ENCODE results near the gene SLC8A3. TPM values are rescaled to one million over a fixed set of nuclear protein-coding genes. Genes with fewer than 3 reads are reported as not detected.
A peak's percentile ranks its signal among the peaks of the same experiment; 100 is the strongest.
"Not testable (repeated sequence)": the region's sequence is repeated elsewhere in the genome, so short reads cannot be mapped to it uniquely, and the experiment has no call there.

SLC8A3 gene, protein sequence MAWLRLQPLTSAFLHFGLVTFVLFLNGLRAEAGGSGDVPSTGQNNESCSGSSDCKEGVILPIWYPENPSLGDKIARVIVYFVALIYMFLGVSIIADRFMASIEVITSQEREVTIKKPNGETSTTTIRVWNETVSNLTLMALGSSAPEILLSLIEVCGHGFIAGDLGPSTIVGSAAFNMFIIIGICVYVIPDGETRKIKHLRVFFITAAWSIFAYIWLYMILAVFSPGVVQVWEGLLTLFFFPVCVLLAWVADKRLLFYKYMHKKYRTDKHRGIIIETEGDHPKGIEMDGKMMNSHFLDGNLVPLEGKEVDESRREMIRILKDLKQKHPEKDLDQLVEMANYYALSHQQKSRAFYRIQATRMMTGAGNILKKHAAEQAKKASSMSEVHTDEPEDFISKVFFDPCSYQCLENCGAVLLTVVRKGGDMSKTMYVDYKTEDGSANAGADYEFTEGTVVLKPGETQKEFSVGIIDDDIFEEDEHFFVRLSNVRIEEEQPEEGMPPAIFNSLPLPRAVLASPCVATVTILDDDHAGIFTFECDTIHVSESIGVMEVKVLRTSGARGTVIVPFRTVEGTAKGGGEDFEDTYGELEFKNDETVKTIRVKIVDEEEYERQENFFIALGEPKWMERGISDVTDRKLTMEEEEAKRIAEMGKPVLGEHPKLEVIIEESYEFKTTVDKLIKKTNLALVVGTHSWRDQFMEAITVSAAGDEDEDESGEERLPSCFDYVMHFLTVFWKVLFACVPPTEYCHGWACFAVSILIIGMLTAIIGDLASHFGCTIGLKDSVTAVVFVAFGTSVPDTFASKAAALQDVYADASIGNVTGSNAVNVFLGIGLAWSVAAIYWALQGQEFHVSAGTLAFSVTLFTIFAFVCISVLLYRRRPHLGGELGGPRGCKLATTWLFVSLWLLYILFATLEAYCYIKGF
- total RNA-seq (0.37 TPM), polyA plus RNA-seq (not detected)

DNA sequence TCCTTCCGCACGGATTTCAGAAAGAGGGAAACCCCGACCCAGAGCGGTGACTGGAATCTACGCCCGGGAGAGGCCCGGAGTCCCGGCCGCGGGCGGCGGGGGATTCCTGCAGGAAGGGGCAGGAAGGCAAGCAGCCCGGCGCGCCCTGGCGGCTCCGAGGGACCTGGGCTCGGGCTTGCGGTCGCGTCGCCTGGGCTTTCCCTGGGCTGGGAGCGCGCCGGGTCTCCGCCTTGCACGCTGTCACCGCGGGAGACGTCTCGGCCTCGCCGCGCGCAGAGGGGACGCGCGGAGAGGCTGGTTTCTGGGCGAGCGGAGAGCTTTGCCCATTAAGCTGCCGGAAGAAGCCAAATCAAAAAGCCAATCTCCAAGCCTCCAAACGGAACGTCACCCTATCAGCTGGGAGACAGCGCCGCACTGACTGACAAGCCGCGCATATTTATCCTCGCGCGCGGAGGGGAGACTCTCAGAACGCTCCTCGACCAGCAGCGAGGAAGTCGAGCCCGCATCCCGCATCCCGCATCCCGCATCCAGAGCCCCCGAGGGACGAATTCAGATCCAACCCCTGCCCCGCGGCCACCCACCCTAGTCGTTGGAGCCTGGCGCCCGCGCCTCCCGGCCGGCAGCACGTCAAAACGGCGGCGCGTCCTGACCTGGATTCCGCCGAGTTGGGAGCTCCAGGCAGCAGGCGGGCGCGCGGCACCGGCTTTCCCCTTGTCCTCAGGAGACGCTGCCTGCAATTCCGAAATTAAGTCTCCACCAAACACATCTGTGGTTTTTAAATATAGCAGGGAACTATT is at the start of gene SLC8A3:
Gene SLC8A3 (minus strand): TSS at position 293 of the 797 bp plus-strand sequence. CDS start 20,529 bp downstream, outside the sequence.
- no peak within 1 kb of the TSS for H3K27ac ChIP-seq (ENCODE audit: insufficient read depth, low read length, poor library complexity, severe bottlenecking)
- H3K4me1 ChIP-seq (ENCODE audit: control insufficient read depth, insufficient read depth, low read length, poor library complexity, severe bottlenecking), result peaks cover 25% of the 10 kb centered on the region
- Mint-ChIP-seq H3K27ac (no peak within 1 kb of the TSS), H3K27me3 (peaks cover 57% of the 10 kb centered on the region), H3K4me3 (peak within 1 kb of the TSS; percentile 28 to 80 (median 76)), H3K4me1 (peaks cover 0 to 31% (median 7%) of the 10 kb centered on the region in 4 donors), H3K36me3 (no peaks in the 10 kb centered on the region), H3K9me3 (peaks cover 0 to 2% (median 0%) of the 10 kb centered on the region in 7 donors)
- no peak within 1 kb of the TSS for H3K4me3 ChIP-seq (ENCODE audit: low read depth, low read length)
- H3K27me3 ChIP-seq (ENCODE audit: control insufficient read depth, insufficient read depth, low read length), result peaks cover 36% of the 10 kb centered on the region
- no peak for ATAC-seq (ENCODE audit: low read depth in 2 of 2)
- DNase-seq, result peak in 1 of 3 donors; percentile 8
- H3K36me3 ChIP-seq (ENCODE audit: control insufficient read depth, insufficient read depth, low read length), result no peaks in the 10 kb centered on the region
- H3K9me3 ChIP-seq (ENCODE audit: control insufficient read depth in 2 of 2, low read length in 2 of 2), result no peaks in the 10 kb centered on the region

DNA sequence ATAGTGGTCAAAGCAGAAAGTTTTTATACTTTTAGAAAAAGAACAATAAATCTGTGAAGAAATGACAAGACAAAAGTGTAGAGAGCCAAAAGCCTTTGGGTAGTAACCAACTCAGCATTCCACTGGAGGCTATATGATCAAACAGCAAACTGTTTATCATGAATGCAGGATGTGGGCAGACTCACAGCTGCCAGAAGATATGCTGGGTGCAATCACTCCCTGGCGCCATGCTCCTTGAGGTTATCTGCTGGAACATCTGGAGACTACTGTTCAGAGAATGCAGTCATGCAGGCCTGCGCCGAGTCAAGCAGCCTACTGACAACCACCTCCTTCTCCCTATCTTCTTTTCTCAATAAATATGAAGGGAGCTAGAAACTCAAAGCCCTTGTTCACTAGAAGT is 49.0 kb upstream of the SLC8A3 start:
- no peak overlapping the region for H3K27ac ChIP-seq (ENCODE audit: insufficient read depth, low read length, poor library complexity, severe bottlenecking)

GRCh38 chr14:70234066-70234950 is 45.6 kb upstream of the SLC8A3 start:
- H3K9me3 ChIP-seq (ENCODE audit: control insufficient read depth in 2 of 2, low read length in 2 of 2), result no peaks in the 10 kb centered on the region
- no peak for ATAC-seq (ENCODE audit: low read depth in 2 of 2)
- H3K36me3 Mint-ChIP-seq, result no peaks in the 10 kb centered on the region
- no peak overlapping the region for H3K4me3 Mint-ChIP-seq
- H3K4me1 Mint-ChIP-seq, result no peaks in the 10 kb centered on the region
- no peak overlapping the region for H3K27ac Mint-ChIP-seq
- no peak for DNase-seq
- no peaks in the 10 kb centered on the region for H3K36me3 ChIP-seq (ENCODE audit: control insufficient read depth, insufficient read depth, low read length)
- H3K27ac ChIP-seq (ENCODE audit: insufficient read depth, low read length, poor library complexity, severe bottlenecking), result no peak overlapping the region
- H3K27me3 Mint-ChIP-seq, result peaks cover 15% of the 10 kb centered on the region
- peaks cover 2% of the 10 kb centered on the region for H3K27me3 ChIP-seq (ENCODE audit: control insufficient read depth, insufficient read depth, low read length)
- no peaks in the 10 kb centered on the region for H3K4me1 ChIP-seq (ENCODE audit: control insufficient read depth, insufficient read depth, low read length, poor library complexity, severe bottlenecking)
- no peak overlapping the region for H3K4me3 ChIP-seq (ENCODE audit: low read depth, low read length)
- H3K9me3 Mint-ChIP-seq, result peaks cover 0 to 12% (median 0%) of the 10 kb centered on the region in 7 donors

More for the DNA sequence above, 49.0 kb upstream of the SLC8A3 start:
- Mint-ChIP-seq H3K4me3 (no peak overlapping the region), H3K9me3 (peaks cover 0 to 10% (median 1%) of the 10 kb centered on the region in 7 donors), H3K27me3 (peaks cover 22% of the 10 kb centered on the region), H3K4me1 (no peaks in the 10 kb centered on the region), H3K36me3 (no peaks in the 10 kb centered on the region), H3K27ac (no peak overlapping the region)
- Histone ChIP-seq H3K9me3 (ENCODE audit: control insufficient read depth in 2 of 2, low read length in 2 of 2) (no peaks in the 10 kb centered on the region), H3K27me3 (ENCODE audit: control insufficient read depth, insufficient read depth, low read length) (peaks cover 2% of the 10 kb centered on the region), H3K36me3 (ENCODE audit: control insufficient read depth, insufficient read depth, low read length) (no peaks in the 10 kb centered on the region), H3K4me1 (ENCODE audit: control insufficient read depth, insufficient read depth, low read length, poor library complexity, severe bottlenecking) (no peaks in the 10 kb centered on the region), H3K4me3 (ENCODE audit: low read depth, low read length) (no peak overlapping the region)
- ATAC-seq (ENCODE audit: low read depth in 2 of 2) (no peak), DNase-seq (no peak)

DNA sequence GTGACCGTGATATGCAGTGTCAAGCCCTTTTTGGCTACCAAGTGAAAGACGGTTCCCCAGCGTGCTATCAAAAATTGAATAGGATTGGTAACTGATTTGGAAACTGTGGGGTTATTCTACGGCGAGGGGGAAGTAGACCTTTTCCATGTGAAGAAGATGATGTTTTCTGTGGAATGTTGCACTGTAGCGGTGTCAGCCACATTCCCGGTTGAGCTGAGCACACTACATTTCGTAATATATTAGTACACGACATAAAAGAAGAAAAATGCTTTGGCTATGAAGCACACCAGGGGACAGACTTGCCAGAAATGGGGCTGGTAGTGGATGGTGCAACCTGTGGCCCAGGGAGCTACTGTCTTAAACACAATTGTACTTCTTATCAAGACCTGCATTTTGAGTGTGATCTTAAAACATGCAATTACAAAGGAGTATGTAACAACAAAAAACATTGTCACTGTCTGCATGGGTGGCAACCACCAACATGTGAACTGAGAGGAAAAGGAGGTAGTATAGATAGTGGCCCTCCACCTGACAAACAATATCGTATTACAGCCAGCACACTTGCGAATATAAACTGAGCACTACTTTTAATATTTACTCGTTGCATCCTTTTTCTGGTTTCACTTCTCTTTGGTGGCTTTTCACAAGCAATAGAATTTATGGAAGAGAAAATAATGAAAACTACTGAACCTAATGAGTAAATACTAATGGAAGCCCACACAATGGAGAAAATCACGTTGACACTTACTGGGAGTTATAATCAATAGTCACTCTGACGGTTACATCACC is 43.2 kb upstream of the SLC8A3 start:
- H3K4me3 ChIP-seq (ENCODE audit: low read depth, low read length); H3K27me3 ChIP-seq (ENCODE audit: control insufficient read depth, insufficient read depth, low read length); H3K36me3 ChIP-seq (ENCODE audit: control insufficient read depth, insufficient read depth, low read length); H3K27ac Mint-ChIP-seq; ATAC-seq (ENCODE audit: low read depth in 2 of 2); H3K4me1 Mint-ChIP-seq; H3K36me3 Mint-ChIP-seq; H3K27ac ChIP-seq (ENCODE audit: insufficient read depth, low read length, poor library complexity, severe bottlenecking); H3K4me1 ChIP-seq (ENCODE audit: control insufficient read depth, insufficient read depth, low read length, poor library complexity, severe bottlenecking); H3K9me3 ChIP-seq (ENCODE audit: control insufficient read depth in 2 of 2, low read length in 2 of 2); DNase-seq; H3K4me3 Mint-ChIP-seq; H3K27me3 Mint-ChIP-seq: not testable (repeated sequence)
- peaks cover 0 to 13% (median 0%) of the 10 kb centered on the region in 7 donors for H3K9me3 Mint-ChIP-seq

DNA sequence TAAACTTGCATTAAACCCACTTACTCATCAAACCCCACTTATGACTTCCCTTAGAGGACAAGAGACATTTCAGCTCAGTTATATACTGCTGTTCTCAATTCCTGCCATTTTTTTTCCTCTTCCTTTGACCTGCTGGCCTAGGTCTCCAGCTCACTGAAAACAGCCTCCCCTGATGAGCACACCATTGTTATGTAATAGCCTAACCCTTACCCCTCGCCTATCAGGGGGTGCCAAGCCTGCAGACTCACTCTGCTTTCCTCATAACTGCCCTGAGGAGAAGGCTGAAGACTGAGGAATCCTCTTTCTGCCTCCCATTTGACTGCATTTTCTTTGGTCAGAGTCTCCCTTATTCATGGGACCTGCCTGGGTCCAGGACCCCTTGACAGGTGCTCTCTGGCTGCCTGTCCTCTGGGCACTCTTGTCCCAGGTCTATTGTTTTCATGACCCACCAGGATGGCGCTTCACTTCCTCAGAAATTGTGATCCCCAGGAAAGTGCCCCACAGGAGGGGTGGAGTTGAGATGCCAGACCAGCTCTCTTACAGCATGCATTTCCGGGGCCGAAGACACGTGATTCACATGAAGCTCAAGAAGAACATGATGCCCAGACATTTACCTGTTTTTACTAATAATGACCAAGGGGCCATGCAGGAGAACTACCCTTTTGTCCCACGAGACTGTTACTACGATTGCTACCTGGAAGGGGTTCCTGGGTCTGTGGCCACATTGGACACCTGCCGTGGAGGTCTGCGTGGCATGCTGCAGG is 41.3 kb upstream of the SLC8A3 start:
- not testable (repeated sequence) for H3K27me3 ChIP-seq (ENCODE audit: control insufficient read depth, insufficient read depth, low read length); H3K36me3 ChIP-seq (ENCODE audit: control insufficient read depth, insufficient read depth, low read length); H3K36me3 Mint-ChIP-seq; H3K27ac ChIP-seq (ENCODE audit: insufficient read depth, low read length, poor library complexity, severe bottlenecking); H3K9me3 ChIP-seq (ENCODE audit: control insufficient read depth in 2 of 2, low read length in 2 of 2); ATAC-seq (ENCODE audit: low read depth in 2 of 2); H3K4me3 ChIP-seq (ENCODE audit: low read depth, low read length); DNase-seq; H3K4me3 Mint-ChIP-seq; H3K27ac Mint-ChIP-seq; H3K4me1 Mint-ChIP-seq; H3K4me1 ChIP-seq (ENCODE audit: control insufficient read depth, insufficient read depth, low read length, poor library complexity, severe bottlenecking)
- H3K27me3 Mint-ChIP-seq, result peaks cover 14% of the 10 kb centered on the region
- H3K9me3 Mint-ChIP-seq, result peaks cover 0 to 11% (median 0%) of the 10 kb centered on the region in 7 donors

DNA sequence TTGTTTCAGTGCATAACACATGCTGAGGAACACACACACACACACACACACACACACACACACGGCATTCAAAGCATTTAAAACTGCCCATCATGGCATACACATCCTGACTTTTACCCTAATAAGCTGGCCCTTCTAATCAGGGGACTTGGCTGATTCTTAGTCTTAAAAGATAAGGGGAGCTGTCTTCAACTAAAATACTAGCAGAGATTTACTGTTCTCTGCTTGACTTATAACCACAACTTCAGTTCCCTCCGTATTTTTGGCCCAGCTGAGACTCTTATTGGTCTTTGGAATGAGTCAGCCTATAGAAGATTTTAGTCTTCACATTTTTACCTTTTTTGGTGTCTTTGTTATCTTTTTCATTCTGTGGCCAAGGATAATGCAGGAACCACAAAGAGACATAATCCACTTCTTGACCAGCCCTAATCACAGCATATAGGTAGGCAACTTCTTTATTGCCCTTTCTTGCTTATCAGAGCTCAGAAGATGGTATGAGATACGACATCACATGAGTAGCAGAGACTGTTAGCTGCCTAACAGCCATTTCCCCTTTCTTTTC is 25.1 kb upstream of the SLC8A3 start:
- Mint-ChIP-seq H3K4me3 (no peak overlapping the region), H3K4me1 (no peaks in the 10 kb centered on the region), H3K27ac (no peak overlapping the region), H3K9me3 (no peaks in the 10 kb centered on the region), H3K27me3 (peaks cover 29% of the 10 kb centered on the region), H3K36me3 (no peaks in the 10 kb centered on the region)
- Histone ChIP-seq H3K4me3 (ENCODE audit: low read depth, low read length) (no peak overlapping the region), H3K4me1 (ENCODE audit: control insufficient read depth, insufficient read depth, low read length, poor library complexity, severe bottlenecking) (no peaks in the 10 kb centered on the region), H3K27ac (ENCODE audit: insufficient read depth, low read length, poor library complexity, severe bottlenecking) (no peak overlapping the region), H3K27me3 (ENCODE audit: control insufficient read depth, insufficient read depth, low read length) (peaks cover 14% of the 10 kb centered on the region), H3K36me3 (ENCODE audit: control insufficient read depth, insufficient read depth, low read length) (no peaks in the 10 kb centered on the region), H3K9me3 (ENCODE audit: control insufficient read depth in 2 of 2, low read length in 2 of 2) (no peaks in the 10 kb centered on the region)
- no peak for DNase-seq
- no peak for ATAC-seq (ENCODE audit: low read depth in 2 of 2)
